Stimulated activated CD4-positive, alpha-beta T cell treated with anti-CD3 and anti-CD28 coated beads, Interleukin-4, amount 100 ng/mL, for 4 hours (primary cell): ENCODE results near the gene RAX2.

Experiments
- DNase-seq, 2 experiments: peaks; one replicate each; pipeline ENCODE4 v3.0.0-alpha.2; 2020

RAX2 gene

DNA sequence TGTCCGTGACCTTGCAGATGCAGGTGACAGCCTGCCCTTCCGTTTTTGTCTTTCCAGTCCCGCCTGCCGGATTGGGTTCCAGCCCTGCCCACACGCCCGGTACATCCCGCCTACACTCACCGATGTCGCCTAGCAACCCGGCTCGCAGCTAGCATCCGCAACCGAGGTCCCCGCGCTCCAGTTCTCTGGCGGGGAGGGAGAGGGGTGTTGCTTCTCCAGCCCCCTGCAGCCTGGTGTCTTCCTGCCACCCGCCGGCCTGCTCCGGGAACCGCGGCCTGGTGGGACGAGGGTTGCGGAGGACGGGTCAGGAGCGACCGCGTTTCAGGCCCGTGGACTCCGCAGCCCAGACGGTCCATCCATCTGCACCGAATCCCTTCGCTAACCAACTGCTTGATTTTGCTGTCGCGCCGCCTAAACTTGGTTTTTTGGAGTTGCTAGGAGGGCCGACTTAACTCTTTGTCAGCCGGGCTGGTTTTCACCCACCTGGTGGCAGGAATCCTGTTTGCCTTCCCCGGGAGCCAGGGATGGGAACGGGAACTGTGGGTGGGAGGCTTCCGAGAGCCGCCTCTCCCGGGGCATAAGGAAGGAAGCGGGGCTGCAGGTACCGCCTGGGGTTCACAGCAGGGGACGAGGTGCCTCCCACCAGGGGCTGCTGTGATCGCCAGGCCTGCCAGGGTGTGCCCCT is 29.5 kb upstream of the RAX2 start:
- DNase-seq, result peak; percentile 58 to 63

DNA sequence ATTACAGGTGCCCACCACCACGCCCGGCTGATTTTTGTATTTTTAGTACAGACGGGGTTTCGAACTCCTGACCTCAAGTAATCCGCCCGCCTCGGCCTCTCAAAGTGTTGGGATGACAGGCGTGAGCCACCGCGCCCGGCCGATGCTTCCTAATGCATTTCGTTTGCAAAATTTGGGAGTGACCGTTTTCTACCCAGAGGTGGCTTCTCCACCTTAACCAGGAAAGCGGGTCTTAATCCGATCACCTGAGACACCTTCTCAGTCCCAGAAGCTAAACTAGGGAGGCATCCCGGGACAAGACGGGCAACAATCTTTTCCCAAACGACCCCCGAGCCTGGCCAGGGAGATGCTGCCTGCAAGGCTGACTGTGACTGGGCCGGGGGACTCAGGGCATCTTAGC is 29.0 kb upstream of the RAX2 start:
- DNase-seq, result no peak

DNA sequence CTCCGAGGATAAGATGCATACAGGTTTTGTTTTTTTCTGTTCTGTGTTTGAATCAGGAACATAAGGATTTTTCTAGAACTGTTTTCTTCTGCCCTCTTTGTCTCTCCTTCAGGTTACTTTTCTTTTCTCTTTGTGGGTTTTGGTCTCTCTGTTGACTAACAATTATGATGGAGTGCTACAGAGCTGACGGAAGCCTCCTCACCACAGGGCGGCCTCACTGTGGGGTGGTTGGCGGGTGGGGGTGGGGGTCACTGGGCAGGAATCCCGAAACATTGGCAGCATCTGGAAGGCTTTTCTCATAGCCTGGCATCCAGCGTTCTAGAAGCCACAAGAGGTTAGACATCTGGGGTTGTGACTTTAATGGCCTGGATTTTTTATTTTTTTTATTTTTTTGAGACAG is 26.1 kb upstream of the RAX2 start:
- DNase-seq, result no peak

DNA sequence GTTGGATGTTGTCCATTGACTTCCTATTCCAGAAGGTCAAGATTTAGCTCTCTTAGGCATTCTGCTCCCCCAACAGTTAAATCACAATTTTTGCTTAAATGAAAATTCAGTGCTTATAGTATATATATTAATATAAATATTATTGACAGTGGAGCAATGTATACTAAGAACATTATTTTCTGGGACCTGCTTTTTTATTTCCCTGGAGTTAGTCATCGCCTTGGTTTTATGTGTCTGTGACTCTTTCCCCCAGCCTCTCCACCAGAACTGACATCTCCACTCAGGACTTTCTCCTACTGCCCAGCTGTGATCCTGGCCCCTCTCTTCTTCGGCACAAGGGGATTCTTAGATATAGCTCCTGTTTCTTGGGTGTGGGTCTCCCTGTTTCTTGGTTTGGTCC is 24.3 kb upstream of the RAX2 start:
- no peak for DNase-seq

DNA sequence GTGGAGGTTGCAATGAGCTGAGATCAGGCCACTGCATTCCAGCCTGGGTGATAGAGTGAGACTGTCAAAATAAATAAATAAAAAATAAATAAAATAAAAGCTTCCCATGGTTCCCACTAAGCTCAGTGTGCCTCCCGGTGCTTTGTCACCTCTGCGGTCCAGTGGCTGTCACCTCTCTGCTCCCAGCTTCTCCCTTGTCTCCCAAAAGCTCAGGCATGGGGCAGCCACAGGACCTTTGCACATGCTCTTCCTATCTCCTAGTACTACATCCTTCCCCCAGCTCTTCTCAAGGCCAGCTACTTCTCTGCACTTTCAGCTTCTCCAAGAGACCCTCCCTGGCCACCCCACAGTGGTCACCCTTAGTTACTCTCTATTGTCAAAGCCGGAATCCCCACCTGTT is 21.8 kb upstream of the RAX2 start:
- DNase-seq, result no peak

DNA sequence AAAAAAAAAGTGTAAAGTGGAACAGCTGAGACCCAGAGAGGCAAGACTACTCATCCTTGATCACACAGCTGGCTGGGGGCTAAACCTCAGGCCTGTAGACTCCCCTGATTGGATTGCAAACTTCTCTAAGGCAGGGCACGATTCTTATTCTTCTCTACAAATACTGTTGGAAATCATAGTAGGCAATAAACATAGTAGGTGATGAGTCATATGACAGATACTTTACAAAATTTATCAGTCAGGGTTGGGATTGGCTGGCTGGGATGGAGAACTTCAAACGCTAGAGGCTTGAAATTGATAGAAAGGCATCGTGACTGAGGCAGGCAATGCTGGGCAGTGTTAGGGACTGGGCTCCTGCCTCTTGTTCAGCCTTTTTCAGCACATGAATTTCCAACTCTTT is 20.1 kb upstream of the RAX2 start:
- no peak for DNase-seq

DNA sequence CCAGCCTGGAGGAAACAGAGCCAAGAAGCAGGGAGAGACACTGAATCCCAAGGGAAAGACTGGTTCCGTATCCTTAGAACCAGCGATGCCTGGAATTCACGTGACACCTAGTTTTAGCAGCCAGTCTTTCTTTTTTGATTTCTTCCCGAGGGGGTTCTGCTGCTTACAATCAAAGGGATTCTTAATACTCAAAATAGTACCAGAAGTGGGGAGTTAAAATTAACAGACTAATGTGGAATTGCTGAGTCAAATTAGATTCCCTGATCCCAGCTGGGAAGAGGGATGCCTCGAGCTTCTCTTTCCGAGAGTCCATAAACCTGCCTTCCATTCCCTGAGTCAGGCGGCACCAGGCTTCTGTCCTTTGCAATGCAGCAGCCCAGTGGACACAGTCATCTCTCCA is 18.9 kb upstream of the RAX2 start:
- no peak for DNase-seq

DNA sequence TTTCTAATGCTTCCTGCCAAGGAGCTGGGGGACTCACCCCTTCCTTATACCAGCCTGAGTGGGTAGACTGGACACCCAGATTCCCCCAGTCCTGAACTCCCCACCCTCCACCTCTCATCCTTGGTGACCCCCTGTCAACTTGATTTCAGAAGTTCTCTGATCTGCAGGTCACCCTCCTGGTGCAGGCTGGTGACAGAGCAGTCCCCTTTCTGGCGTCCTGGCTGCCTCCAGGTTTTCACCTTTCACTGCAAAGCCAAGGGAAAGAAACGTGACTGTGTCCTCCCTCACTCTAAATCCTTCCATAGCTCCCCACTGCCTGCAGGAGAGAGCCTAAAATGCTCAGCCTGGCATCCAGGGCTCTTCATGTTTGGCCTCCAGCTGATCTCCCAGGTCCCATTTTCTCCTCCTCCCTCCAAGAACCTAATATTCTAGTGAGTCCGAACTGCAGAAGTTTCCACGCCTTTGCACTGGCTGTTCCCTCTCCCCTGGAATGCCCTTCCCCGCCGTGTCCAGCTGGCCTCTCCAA is 18.2 kb upstream of the RAX2 start:
- no peak for DNase-seq

DNA sequence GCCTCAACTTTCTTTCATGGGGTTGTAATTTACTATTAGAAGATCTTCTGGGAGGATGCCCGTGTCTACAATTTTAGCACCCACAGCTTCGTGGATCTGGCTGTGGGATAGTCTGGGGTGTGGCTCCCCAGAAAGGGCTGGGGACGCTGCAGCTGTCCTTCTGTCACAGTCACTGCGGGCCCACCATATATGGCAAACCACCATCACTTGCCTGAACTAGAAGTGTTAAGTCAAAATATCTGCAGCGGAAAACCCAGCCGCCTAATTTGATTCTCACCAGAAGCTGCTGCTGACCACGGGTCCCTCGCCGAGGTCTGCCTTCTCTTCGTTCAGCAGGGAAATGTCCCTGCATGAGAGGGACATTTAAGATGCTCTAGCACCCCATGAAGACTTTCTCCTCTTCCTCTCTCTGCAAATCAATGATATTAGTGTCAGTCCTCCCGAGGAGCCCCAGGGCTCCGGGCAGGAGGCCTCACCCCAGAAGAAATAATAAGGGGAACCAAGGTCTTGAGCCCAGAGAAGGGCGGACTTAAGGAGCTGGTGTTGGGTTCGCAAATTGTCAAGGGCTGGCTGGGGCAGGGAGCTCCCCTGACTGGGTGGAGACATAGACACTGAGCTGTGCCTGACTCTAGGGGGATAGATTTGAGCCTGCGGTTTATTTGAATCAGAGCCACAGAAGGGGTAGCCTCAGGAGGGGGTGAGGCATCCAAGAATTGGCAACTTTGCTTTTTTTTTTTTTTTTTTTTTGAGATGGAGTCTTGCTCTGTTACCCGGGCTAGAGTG is 17.2 kb upstream of the RAX2 start:
- DNase-seq, result no peak

DNA sequence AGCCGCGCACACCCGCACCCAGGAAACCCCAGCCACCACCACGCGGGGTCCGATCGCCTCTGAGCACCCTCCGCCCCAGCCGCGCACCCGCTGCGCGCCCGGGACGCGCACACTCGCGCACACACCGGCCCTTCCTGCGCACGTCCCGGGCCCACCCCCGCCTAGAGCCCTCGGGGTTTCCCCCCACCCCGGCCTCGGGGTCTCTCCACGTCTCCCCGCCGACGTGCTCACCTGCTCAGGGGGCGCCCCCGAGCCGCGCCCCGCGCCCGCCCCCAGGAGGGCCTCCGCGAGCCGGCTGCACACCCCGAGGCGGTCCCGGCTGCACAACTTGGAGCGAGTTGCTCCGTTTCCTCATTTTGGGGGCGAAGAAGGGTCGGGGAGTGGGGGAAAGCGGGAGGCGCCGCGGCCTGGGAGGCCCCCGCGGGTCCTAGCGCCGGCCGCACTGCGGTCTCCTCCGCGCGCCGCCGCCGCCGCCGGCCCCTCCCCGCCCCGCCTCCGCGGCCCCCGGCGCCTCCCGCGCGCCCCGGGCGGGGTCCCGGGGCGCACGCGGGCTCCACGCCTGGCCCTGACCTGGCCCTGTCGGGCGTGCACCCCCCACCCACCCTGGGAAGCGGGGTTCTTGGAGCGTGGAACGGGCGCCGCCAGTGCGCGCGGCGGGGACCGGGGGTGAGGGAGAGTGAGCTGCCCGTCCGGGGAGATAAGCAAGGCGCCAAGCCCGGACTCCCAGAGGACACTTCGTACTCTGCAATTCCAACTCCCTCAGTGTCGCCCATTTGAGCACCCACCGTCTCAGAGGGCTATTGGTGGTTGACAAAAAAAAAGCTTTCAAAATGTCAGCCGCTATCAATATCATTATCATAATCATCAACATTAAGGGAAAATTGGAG is 14.2 kb upstream of the RAX2 start, which contains the start of gene MATK:
Gene MATK, minus strand, starts transcription at position 444 of the 887 bp plus-strand sequence. CDS start 1,246 bp downstream, outside the sequence.
- peak; percentile 46 to 52 for DNase-seq

DNA sequence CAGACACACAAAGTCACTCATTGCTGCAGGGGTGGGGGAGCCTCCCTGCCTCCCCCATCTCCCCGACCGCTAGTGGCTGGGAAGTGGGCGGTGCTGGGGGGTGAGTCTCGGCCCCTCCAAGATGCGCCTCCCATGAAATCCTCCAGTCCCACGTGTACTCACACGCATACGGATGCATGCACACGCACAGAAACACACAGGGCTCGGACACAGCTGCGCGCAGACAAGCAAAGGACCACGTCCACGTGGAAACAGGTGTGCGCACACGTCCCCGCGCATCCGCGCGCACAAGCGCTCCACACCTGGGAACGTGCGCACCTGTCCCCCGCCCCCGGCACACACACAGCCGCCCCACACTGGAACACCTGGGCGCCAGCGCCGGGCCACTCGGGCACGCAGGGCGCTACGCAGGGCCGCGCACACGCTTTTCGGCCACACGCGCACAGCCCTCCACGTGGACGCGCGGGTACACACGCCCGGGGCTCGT is 13.5 kb upstream of the RAX2 start:
- peak; percentile 40 to 73 for DNase-seq

DNA sequence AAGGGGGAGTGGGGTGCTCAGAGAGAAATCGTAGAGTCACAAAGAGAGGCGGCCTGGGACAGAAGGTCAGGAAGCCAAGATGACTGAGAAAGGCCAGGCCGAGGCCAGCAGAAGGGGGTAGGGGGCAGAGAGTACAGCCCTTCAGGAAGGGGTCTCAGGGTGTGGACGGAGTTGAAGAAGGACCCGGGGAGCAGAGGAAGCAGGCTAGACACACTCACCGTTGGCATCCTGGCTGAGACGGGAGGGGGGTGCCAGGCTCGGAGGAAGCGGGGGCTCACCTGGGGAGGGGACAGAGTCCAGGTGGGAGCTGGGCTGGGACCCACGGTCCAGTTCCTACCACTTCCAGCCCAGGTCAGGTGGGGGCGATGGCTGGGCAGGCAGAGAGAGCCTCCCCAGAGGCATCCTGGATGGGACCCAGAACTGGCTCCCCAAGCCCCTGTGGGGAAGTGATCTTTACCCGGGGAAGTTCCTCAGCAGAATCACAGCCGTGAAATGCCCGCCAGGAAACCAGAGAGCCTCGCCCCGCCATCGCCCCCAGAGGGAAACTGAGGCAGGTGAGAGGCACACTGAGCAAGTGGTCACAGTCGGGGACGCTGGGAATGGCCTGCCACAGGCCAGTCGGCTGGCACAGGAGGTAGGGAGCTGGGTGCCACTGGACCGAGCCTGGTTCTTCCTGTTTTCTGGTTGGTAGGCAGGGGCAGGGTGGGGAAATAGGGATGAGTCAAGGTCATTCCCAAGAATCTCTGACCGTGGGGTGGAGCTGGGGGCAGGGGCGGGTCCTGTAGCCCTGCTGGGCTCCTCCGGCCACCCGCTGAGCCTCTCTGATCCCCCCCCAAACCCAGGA is 12.8 kb upstream of the RAX2 start:
- DNase-seq, result no peak

DNA sequence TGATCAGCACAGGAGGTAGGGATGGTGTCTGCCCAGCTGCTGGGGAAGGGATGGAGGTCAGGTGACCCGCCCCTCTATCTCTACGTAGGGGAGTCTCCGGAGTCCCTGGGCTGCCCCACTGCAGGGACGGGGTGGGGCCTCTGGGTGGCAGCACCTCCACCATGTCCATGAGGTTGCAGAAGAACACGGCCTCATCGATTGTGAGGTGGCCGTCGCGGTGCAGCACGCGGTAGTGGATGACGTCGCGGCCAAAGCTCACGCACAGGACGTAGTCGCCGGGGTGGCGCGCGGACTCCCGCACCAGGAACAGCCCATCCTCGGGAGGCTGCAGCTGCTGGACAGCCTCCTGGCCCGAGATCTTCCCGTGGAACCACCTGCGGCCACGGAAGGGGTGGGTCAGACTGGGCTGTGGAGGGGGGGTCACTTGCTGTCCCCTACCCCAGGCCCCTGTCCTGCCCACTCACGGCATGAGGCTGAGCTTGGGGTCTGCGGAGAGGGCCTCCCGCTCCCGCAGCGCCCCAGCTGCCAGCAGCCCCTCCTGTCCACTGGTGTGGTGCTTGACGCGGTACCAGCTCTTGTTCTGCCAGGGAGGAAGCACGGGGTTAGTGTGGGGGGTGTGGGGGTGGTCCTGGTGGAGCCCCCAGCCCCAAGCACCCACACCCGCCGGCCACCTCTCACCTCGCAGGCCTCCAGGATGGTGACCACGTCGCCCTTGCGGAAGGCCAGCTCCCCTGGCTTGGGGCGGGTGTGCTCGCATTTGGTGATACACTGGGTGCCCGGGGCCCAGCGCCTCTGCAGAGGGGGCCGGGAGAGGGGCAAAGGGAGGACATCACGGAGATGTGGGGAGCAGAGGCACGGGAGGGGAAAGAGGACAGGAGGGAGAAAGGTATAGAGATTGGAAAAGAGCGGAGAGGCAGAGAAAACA is 11.9 kb upstream of the RAX2 start:
- DNase-seq, result peak; percentile 39 to 41

DNA sequence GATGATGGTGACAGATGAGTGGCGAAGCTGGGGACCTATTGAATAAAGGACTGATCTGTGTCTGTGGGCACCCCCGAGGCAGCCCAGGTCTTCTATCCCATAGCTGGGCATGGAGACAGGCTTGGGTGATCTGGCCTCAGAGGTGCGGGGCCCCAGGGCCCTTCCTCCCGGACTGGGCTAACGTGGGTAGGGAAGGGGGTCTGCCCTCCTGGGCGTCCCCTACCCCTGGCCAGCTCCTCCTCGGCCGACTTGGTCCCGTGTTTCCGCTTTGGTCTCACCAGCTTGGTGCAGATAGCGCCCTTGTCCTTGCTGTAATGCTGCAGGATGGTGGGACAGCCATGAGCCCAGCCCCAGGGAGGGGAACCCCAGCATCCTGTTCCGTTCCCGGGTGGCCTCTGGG is 10.9 kb upstream of the RAX2 start:
- no peak for DNase-seq

DNA sequence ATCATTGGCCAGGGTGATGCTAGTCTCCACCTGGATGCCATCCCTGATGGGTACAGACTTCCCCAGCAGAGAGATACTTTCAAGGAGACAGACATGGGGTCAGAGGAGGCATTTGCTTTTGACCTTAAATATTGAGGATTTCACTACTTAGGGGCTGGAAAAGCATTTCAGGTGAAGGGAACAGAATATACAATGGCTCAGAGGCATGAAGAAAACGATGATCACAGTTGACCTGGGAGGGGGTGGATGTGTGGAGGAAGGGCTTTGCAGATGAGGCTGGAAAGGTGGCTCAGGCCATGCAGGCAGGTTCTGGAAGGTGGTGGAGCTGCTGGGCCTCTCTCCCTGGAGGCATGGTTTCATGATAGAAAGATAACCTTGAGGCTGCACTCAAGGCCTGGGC is 10.3 kb upstream of the RAX2 start:
- DNase-seq, result no peak

DNA sequence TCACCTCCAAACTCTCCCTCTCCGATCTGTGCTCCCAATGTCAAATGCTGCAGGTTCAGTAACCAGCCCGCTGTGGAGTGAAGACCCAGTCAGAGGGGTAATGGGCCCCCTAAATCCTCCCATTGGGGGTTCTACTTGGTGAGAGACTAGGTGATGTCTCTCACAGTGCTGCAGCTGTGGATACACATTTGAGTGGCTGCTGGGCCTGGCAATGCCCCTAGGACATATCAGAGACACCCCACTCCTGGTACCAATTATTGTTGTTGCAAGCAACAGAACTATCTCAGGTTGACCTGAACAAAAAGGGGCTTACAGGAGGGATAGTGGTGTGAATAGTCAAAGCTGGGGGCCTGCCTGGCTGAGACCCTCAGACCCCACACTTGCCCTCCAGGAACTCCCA is 9.6 kb upstream of the RAX2 start:
- no peak for DNase-seq

DNA sequence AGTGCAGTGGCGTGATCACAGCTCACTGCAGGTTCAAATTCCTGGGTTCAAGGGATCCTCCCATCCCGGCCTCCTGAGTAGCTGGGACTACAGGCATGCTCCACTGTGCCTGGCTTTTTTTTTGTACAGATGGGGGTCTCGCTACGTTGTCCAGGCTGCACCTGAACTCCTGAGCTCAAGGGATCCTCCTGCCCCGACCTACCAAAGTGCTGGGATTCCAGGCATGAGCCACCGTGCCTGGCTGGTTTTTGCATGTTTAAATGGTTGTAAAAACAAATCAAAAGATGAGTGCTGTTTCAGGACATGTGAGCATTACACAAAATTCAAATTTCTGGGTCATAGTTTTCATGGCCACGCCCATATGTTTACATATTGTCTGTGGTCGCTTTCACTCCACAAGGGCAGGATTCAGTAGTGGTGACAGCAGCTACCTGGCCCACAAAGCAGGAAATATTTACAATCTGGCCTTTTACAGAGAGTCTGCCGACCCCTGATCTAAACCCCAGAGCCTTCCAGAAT is 8.8 kb upstream of the RAX2 start:
- DNase-seq, result no peak

DNA sequence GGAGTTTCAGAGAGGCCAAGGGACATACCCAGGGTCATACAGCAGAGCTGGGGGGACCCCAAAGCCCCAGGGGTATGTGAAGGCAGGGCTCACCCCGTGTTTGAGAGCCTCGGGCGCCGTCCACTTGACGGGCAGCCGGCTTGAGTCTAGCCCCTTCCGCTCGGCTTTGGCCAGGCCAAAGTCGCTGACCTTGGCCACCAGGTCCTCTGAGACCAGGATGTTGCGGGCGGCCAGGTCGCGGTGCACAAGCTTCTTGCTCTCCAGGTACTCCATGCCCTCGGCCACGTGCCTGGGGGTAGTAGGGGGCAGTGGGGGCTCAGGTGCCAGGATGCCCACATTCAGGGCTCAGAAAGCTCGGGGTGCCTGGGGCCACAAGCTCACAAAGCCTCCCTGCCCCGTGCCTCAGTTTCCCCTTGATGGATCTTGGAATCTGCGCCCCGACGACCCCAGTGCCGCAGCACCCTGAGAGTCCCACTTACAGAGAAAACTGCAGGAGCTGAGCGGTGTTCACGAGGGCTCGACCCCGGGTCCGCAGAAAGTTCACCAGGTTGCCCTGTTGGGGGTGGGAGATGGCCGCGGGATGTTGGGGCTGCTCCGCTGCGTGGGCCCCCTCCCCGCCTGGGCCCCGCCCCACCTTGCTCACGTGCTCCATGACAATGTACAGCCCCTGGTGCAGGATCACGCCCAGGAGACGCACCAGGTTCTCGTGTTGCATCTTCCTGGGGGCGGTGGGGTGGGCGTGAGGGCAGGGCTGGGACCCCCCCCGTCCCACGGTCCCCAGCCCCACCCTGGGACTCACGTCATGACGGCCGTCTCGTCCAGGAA is 7.1 kb upstream of the RAX2 start:
- no peak for DNase-seq

DNA sequence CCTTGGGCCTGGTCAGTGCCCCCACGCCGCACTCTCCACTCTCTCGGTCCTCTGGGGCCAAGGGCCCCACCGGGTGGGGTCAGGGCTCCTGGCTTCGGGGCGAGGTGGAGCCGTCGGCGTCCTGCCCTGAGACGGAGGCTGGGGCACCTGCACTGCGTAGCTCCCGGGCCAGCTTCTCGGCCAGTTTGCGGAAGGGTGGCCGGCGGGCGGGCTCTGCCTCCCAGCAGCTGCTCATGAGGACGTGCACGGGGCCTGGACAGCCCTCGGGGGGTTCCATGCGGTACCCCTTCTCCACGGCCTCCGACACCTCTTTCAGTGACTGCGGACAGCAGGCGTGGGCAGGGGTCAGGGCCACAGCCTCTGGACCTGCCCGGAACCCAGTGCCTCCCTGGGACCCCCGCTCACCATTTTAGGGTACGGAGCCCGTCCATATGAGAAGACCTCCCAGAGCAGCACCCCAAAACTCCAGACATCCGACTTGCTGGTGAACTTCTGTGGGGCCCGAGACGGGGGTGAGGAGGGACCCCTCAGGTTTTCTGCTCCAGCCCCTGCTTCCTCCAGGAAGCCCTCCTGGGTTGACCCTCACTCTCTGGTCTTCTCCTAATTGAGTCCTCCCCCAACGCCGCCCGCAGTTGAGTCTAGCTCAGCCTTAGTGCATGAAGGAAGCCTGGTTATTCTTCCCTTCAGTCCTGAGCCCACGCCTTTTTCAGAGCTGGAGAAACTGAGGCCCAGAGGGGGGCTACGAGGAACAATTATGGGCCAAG is 6.3 kb upstream of the RAX2 start:
- no peak for DNase-seq
